Mesenteric fat pad (tissue), 1 donor: ENCODE measurements around the gene PRR15L. TPM values are rescaled to one million over a fixed set of nuclear protein-coding genes. Genes with fewer than 3 reads are reported as not detected.
"Not testable (repeated sequence)": the region's sequence is repeated elsewhere in the genome, so short reads cannot be mapped to it uniquely, and the experiment has no call there.

Experiments used
- DNase-seq: peaks from one replicate; pipeline ENCODE4 v3.0.0-alpha.2; 2020; ENCODE audit warnings: low spot score
- total RNA-seq: library from RNA; stranded (reverse); fragmentation: NEBNext Ultra II Directional; extraction: Animal tissue kit (Norgen Biotek cat#: 25700); gene quantifications from one replicate; pipeline ENCODE4 v1.2.1, GENCODE V29; 2021
- donor health status: DM: yes; HTN: yes; CAD: no.

Gene PRR15L
- total RNA-seq, 1 donor from 2014 or later, result not detected

GRCh38 chr17:47989159-47989558, 31.5 kb upstream of the PRR15L start:
- no peak for DNase-seq

GRCh38 chr17:47988445-47988844, 30.8 kb upstream of the PRR15L start:
- DNase-seq, result not testable (repeated sequence)

GRCh38 chr17:47987240-47987835, 29.7 kb upstream of the PRR15L start:
- no peak for DNase-seq

- DNase-seq, result no peak
Measured at GRCh38 chr17:47986520-47986919, 28.8 kb upstream of the PRR15L start.

GRCh38 chr17:47983492-47984223, 26.0 kb upstream of the PRR15L start:
- DNase-seq, result no peak

- no peak for DNase-seq
Measured at GRCh38 chr17:47982645-47983390, 25.1 kb upstream of the PRR15L start.

GRCh38 chr17:47982091-47982617, 24.5 kb upstream of the PRR15L start:
- DNase-seq, result no peak

- DNase-seq, result no peak
Measured at GRCh38 chr17:47981462-47981861, 23.8 kb upstream of the PRR15L start.

- no peak for DNase-seq
Measured at GRCh38 chr17:47980541-47980940, 22.9 kb upstream of the PRR15L start.

- no peak for DNase-seq
Measured at GRCh38 chr17:47978324-47978723, 20.6 kb upstream of the PRR15L start.

GRCh38 chr17:47975823-47976205, 18.1 kb upstream of the PRR15L start:
- no peak for DNase-seq

GRCh38 chr17:47975189-47975822, 17.6 kb upstream of the PRR15L start:
- no peak for DNase-seq

- no peak for DNase-seq
Measured at GRCh38 chr17:47973541-47973940, 15.9 kb upstream of the PRR15L start.

- DNase-seq, result peak; percentile 100
Measured at GRCh38 chr17:47970725-47971499, 13.2 kb upstream of the PRR15L start, which contains the start of gene CDK5RAP3. TSS of gene CDK5RAP3 (plus strand) at chr17:47971113. CDS start at chr17:47971147, 34 bp downstream.

GRCh38 chr17:47969930-47970724, 12.4 kb upstream of the PRR15L start:
- DNase-seq, result no peak

- DNase-seq, result no peak
Measured at GRCh38 chr17:47968836-47969235, 11.2 kb upstream of the PRR15L start.

GRCh38 chr17:47967607-47968252, 10.0 kb upstream of the PRR15L start:
- no peak for DNase-seq

GRCh38 chr17:47966079-47966519, 8.4 kb upstream of the PRR15L start:
- no peak for DNase-seq

- no peak for DNase-seq
Measured at GRCh38 chr17:47964856-47965255, 7.2 kb upstream of the PRR15L start.
